HepG2 (cell line): ENCODE results near the gene FANK1.

ENCODE experiments used
- MAFK ChIP-seq, 2 experiments: IDR thresholded peaks in 1 of 2; conservative IDR thresholded peaks in 1 of 2; 2 replicates each; pipeline ENCODE4 v1.6.1; 2011; ENCODE audit warnings: improper control_type of control experiment in 2 of 2, low read length in 2 of 2
- POLR2AphosphoS5 ChIP-seq: IDR thresholded peaks from 2 replicates; pipeline ENCODE4 v1.6.1; 2012; ENCODE audit warnings: low read depth, low read length
- SIN3A ChIP-seq: IDR thresholded peaks from 2 replicates; pipeline ENCODE4 v1.6.1; 2011; ENCODE audit warnings: low read depth, mild to moderate bottlenecking, control low read depth, low read length, borderline replicate concordance
- SMC3 ChIP-seq: IDR thresholded peaks from 2 replicates; pipeline ENCODE4 v1.6.1; 2011; ENCODE audit warnings: low read length, improper control_type of control experiment
- ZNF101 ChIP-seq: sonication (generic); formaldehyde crosslinking; IDR thresholded peaks from 2 replicates; pipeline ENCODE4 v1.4.0; 2020; ENCODE audit warnings: mild to moderate bottlenecking, low read depth, missing genetic modification reagents, borderline replicate concordance
- ZNF124 ChIP-seq: sonication (generic); formaldehyde crosslinking; IDR thresholded peaks from 2 replicates; pipeline ENCODE4 v1.4.0; 2020; ENCODE audit warnings: missing genetic modification reagents
- ZNF317 ChIP-seq: sonication (generic); formaldehyde crosslinking; IDR thresholded peaks from 2 replicates; pipeline ENCODE4 v1.5.0; 2020; ENCODE audit warnings: mild to moderate bottlenecking, missing genetic modification reagents
- ZNF335 ChIP-seq: sonication (generic); formaldehyde crosslinking; IDR thresholded peaks from 2 replicates; pipeline ENCODE4 v1.4.0; 2020; ENCODE audit warnings: missing genetic modification reagents
- ZNF841 ChIP-seq: sonication (generic); formaldehyde crosslinking; IDR thresholded peaks from 2 replicates; pipeline ENCODE4 v1.8.1; 2023; ENCODE audit warnings: missing genetic modification reagents, borderline replicate concordance
- TF ChIP-seq, protein P1 (sequence below): sonication (generic); formaldehyde crosslinking; IDR thresholded peaks from 2 replicates; pipeline ENCODE4 v1.4.0; 2020; ENCODE audit warnings: missing genetic modification reagents, borderline replicate concordance
- TF ChIP-seq, protein P2 (sequence below): sonication (generic); formaldehyde crosslinking; IDR thresholded peaks from 2 replicates; pipeline ENCODE4 v1.5.0; 2020; ENCODE audit warnings: mild to moderate bottlenecking, missing genetic modification reagents, borderline replicate concordance
- TF ChIP-seq, protein P3 (sequence below): sonication (generic); formaldehyde crosslinking; IDR thresholded peaks from 2 replicates; pipeline ENCODE4 v1.4.0; 2020; ENCODE audit warnings: missing genetic modification reagents

DNA sequence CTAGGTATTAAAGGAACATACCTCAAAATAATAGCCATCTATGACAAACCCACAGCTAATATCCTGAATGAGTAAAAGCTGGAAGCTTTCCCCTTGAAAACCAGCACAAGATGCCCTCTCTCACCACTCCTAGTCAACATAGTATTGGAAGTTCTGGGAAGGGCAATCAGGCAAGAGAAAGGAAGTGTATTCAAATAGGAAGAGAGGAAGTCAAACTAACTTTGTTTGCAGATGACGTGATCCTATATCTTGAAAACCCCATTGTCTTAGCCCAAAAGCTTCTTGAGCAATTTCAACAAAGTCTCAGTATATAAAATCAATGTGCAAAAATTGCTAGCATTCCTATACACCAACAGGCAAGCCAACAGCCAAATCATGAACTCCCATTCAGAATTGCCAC lies 131.3 kb downstream of the FANK1 start:
- TF ChIP-seq ZNF101 (CRISPR knock-in tag) (no peak), ZNF317 (CRISPR knock-in tag) (no peak), SIN3A (no peak), ZNF841 (CRISPR knock-in tag) (no peak), MAFK (conservative IDR thresholded peaks at IDR 0.05 in 1 of 2, IDR thresholded peaks at IDR 0.05 in 1 of 2; ENCODE audit: low read length in 2 of 2) (no peak), ZNF124 (CRISPR knock-in tag) (no peak), POLR2AphosphoS5 (no peak), SMC3 (no peak), ZNF335 (CRISPR knock-in tag) (no peak)
- TF ChIP-seq, protein P1, sequence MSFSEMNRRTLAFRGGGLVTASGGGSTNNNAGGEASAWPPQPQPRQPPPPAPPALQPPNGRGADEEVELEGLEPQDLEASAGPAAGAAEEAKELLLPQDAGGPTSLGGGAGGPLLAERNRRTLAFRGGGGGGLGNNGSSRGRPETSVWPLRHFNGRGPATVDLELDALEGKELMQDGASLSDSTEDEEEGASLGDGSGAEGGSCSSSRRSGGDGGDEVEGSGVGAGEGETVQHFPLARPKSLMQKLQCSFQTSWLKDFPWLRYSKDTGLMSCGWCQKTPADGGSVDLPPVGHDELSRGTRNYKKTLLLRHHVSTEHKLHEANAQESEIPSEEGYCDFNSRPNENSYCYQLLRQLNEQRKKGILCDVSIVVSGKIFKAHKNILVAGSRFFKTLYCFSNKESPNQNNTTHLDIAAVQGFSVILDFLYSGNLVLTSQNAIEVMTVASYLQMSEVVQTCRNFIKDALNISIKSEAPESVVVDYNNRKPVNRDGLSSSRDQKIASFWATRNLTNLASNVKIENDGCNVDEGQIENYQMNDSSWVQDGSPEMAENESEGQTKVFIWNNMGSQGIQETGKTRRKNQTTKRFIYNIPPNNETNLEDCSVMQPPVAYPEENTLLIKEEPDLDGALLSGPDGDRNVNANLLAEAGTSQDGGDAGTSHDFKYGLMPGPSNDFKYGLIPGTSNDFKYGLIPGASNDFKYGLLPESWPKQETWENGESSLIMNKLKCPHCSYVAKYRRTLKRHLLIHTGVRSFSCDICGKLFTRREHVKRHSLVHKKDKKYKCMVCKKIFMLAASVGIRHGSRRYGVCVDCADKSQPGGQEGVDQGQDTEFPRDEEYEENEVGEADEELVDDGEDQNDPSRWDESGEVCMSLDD (CRISPR knock-in tag) = no peak
- TF ChIP-seq, protein P2, sequence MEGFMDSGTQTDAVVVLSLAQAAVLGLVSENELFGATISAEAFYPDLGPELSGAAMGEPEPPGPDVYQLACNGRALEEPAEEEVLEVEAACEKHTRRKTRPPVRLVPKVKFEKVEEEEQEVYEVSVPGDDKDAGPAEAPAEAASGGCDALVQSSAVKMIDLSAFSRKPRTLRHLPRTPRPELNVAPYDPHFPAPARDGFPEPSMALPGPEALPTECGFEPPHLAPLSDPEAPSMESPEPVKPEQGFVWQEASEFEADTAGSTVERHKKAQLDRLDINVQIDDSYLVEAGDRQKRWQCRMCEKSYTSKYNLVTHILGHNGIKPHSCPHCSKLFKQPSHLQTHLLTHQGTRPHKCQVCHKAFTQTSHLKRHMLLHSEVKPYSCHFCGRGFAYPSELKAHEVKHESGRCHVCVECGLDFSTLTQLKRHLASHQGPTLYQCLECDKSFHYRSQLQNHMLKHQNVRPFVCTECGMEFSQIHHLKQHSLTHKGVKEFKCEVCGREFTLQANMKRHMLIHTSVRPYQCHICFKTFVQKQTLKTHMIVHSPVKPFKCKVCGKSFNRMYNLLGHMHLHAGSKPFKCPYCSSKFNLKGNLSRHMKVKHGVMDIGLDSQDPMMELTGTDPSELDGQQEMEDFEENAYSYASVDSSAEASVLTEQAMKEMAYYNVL (CRISPR knock-in tag) = no peak
- TF ChIP-seq, protein P3, sequence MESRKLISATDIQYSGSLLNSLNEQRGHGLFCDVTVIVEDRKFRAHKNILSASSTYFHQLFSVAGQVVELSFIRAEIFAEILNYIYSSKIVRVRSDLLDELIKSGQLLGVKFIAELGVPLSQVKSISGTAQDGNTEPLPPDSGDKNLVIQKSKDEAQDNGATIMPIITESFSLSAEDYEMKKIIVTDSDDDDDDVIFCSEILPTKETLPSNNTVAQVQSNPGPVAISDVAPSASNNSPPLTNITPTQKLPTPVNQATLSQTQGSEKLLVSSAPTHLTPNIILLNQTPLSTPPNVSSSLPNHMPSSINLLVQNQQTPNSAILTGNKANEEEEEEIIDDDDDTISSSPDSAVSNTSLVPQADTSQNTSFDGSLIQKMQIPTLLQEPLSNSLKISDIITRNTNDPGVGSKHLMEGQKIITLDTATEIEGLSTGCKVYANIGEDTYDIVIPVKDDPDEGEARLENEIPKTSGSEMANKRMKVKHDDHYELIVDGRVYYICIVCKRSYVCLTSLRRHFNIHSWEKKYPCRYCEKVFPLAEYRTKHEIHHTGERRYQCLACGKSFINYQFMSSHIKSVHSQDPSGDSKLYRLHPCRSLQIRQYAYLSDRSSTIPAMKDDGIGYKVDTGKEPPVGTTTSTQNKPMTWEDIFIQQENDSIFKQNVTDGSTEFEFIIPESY (CRISPR knock-in tag) = no peak
